H9 (cell line): ENCODE measurements around the gene RBFOX2. TPM values are rescaled to one million over a fixed set of nuclear protein-coding genes. Genes with fewer than 3 reads are reported as not detected.

Experiments used
- DNase-seq: peaks from one replicate; pipeline ENCODE4 v3.0.0-alpha.2; 2017
- H2AFZ ChIP-seq: one replicate; pipeline ENCODE4 v1.6.1; 2013; ENCODE audit warnings: mild to moderate bottlenecking, low read length, control low read depth, moderate library complexity
- H2AK5ac ChIP-seq: 2 replicates; pipeline ENCODE4 v1.6.1; 2013; ENCODE audit warnings: low read length, control low read depth, mixed read lengths; ENCODE audit not compliant: insufficient read length
- H2BK120ac ChIP-seq: one replicate; pipeline ENCODE4 v1.6.1; 2013; ENCODE audit warnings: low read depth, mild to moderate bottlenecking, low read length, control low read depth, inconsistent platforms; ENCODE audit not compliant: poor library complexity, severe bottlenecking
- H2BK12ac ChIP-seq: 2 replicates; pipeline ENCODE4 v1.6.1; 2013; ENCODE audit warnings: low read length, control low read depth, mixed read lengths, low read depth; ENCODE audit not compliant: insufficient read length
- H2BK15ac ChIP-seq: 2 replicates; pipeline ENCODE4 v1.6.1; 2013; ENCODE audit warnings: low read depth, low read length, control low read depth
- H2BK20ac ChIP-seq: one replicate; pipeline ENCODE4 v1.6.1; 2013; ENCODE audit warnings: low read depth, mild to moderate bottlenecking, low read length, control low read depth, inconsistent platforms; ENCODE audit not compliant: poor library complexity, severe bottlenecking
- H2BK5ac ChIP-seq: 2 replicates; pipeline ENCODE4 v1.6.1; 2013; ENCODE audit warnings: low read length, control low read depth, mixed read lengths; ENCODE audit not compliant: insufficient read length
- H3K14ac ChIP-seq: 2 replicates; pipeline ENCODE4 v1.6.1; 2013; ENCODE audit warnings: low read length, control low read depth; ENCODE audit not compliant: insufficient read depth
- H3K18ac ChIP-seq: 2 replicates; pipeline ENCODE4 v1.6.1; 2013; ENCODE audit warnings: low read depth, mild to moderate bottlenecking, mixed read lengths, low read length, control low read depth; ENCODE audit not compliant: insufficient read length
- H3K23ac ChIP-seq: 2 replicates; pipeline ENCODE4 v1.6.1; 2013; ENCODE audit warnings: low read length, control low read depth, mixed read lengths, low read depth; ENCODE audit not compliant: insufficient read length
- H3K23me2 ChIP-seq: 2 replicates; pipeline ENCODE4 v1.6.1; 2013; ENCODE audit warnings: low read depth, mild to moderate bottlenecking, mixed read lengths, low read length, control low read depth; ENCODE audit not compliant: insufficient read length, poor library complexity, severe bottlenecking
- H3K27ac ChIP-seq: 2 replicates; pipeline ENCODE4 v1.5.1; 2013; ENCODE audit warnings: low read length, control low read depth, mixed read lengths, low read depth; ENCODE audit not compliant: insufficient read length
- H3K27me3 ChIP-seq: 2 replicates; pipeline ENCODE4 v1.6.1; 2013; ENCODE audit warnings: low read length, control low read depth, inconsistent platforms; ENCODE audit not compliant: insufficient read depth
- H3K4ac ChIP-seq: 2 replicates; pipeline ENCODE4 v1.6.1; 2013; ENCODE audit warnings: low read depth, mild to moderate bottlenecking, control low read depth, inconsistent platforms, low read length, moderate library complexity
- H3K4me1 ChIP-seq: 2 replicates; pipeline ENCODE4 v1.6.1; 2013; ENCODE audit warnings: low read length, control low read depth, inconsistent platforms; ENCODE audit not compliant: insufficient read depth
- H3K4me2 ChIP-seq: 2 replicates; pipeline ENCODE4 v1.6.1; 2013; ENCODE audit warnings: low read length, control low read depth, mixed read lengths; ENCODE audit not compliant: insufficient read length, insufficient read depth
- H3K56ac ChIP-seq: 2 replicates; pipeline ENCODE4 v1.6.1; 2013; ENCODE audit warnings: low read depth, mild to moderate bottlenecking, mixed read lengths, low read length, control low read depth; ENCODE audit not compliant: insufficient read length
- H3K79me1 ChIP-seq: 2 replicates; pipeline ENCODE4 v1.6.1; 2013; ENCODE audit warnings: low read depth, mild to moderate bottlenecking, moderate library complexity, low read length, control low read depth, inconsistent platforms; ENCODE audit not compliant: insufficient read depth, poor library complexity, severe bottlenecking
- H3K79me2 ChIP-seq: 2 replicates; pipeline ENCODE4 v1.6.1; 2013; ENCODE audit warnings: low read length, control low read depth, inconsistent platforms; ENCODE audit not compliant: insufficient read depth
- H3K9ac ChIP-seq: 2 replicates; pipeline ENCODE4 v1.6.1; 2013; ENCODE audit warnings: low read length, control low read depth, mixed read lengths; ENCODE audit not compliant: insufficient read length; ENCODE audit errors: extremely low read depth
- H3K9me3 ChIP-seq: one replicate; pipeline ENCODE4 v1.6.1; 2013; ENCODE audit warnings: low read depth, low read length, inconsistent platforms; ENCODE audit not compliant: control insufficient read depth
- H3T11ph ChIP-seq: one replicate; pipeline ENCODE4 v1.6.1; 2013; ENCODE audit warnings: mild to moderate bottlenecking, low read length, control low read depth, inconsistent platforms
- H4K20me1 ChIP-seq: one replicate; pipeline ENCODE4 v1.6.1; 2013; ENCODE audit not compliant: control insufficient read depth, insufficient read length, insufficient read depth
- H4K5ac ChIP-seq: 2 replicates; pipeline ENCODE4 v1.6.1; 2013; ENCODE audit warnings: low read depth, mild to moderate bottlenecking, mixed read lengths, low read length, control low read depth; ENCODE audit not compliant: insufficient read length
- H4K8ac ChIP-seq: replicated peaks from 2 replicates; pipeline ENCODE4 v1.6.1; 2013; ENCODE audit warnings: low read length, control low read depth, mixed read lengths, low read depth; ENCODE audit not compliant: insufficient read length
- H4K91ac ChIP-seq: 2 replicates; pipeline ENCODE4 v1.6.1; 2013; ENCODE audit warnings: low read depth, mild to moderate bottlenecking, moderate library complexity, mixed read lengths, low read length, control low read depth; ENCODE audit not compliant: insufficient read length
- H3K27ac Mint-ChIP-seq, 3 experiments: 2 replicates in 2 of 3; 3 replicates in 1 of 3; pipeline ENCODE4 v1.8.0; 2020 to 2021; ENCODE audit warnings: mixed read lengths in 3 of 3, mild to moderate bottlenecking in 1 of 3, moderate library complexity in 1 of 3
- H3K27me3 Mint-ChIP-seq: 2 replicates; pipeline ENCODE4 v1.8.0; 2021; ENCODE audit warnings: low read depth, mild to moderate bottlenecking, moderate library complexity, mixed read lengths
- H3K36me3 Mint-ChIP-seq, 3 experiments: 2 replicates in 2 of 3; 3 replicates in 1 of 3; pipeline ENCODE4 v1.8.0; 2020 to 2021; ENCODE audit warnings: low read depth in 3 of 3, mixed read lengths in 3 of 3; ENCODE audit not compliant: insufficient read depth in 1 of 3
- H3K4me1 Mint-ChIP-seq, 2 experiments: 2 replicates each; pipeline ENCODE4 v1.8.0; 2020; ENCODE audit warnings: mixed read lengths in 2 of 2
- H3K4me3 Mint-ChIP-seq, 2 experiments: 2 replicates in 1 of 2; 3 replicates in 1 of 2; pipeline ENCODE4 v1.8.0; 2020 to 2021; ENCODE audit warnings: mild to moderate bottlenecking in 2 of 2, mixed read lengths in 2 of 2, moderate library complexity in 1 of 2
- H3K9me3 Mint-ChIP-seq, 2 experiments: 2 replicates in 1 of 2; 3 replicates in 1 of 2; pipeline ENCODE4 v1.8.0; 2020; ENCODE audit warnings: mild to moderate bottlenecking in 2 of 2, mixed read lengths in 2 of 2, moderate library complexity in 1 of 2
- WGBS: extraction: QIAGEN DNeasy Blood & Tissue Kit; methylation state at CpG from one replicate; pipeline ENCODE4 v1.1.7; 2013; ENCODE audit warnings: missing lambda C conversion rate, low lambda C conversion rate, mixed read lengths; ENCODE audit not compliant: insufficient read length; ENCODE audit errors: extremely low coverage; 5-methylcytosine and 5-hydroxymethylcytosine counted together
- total RNA-seq: library from RNA; stranded (reverse); gene quantifications from 2 replicates; pipeline ENCODE4 v1.2.1, GENCODE V29; 2021
- TF ChIP-seq, protein P1 (sequence below): fragments of 200-600 bp; sonication (generic); conservative IDR thresholded peaks from 3 replicates; pipeline ENCODE4 v1.8.0; 2021; ENCODE audit warnings: antibody characterized with exemption, mild to moderate bottlenecking

Gene RBFOX2
- total RNA-seq, 1 experiment from 2014 or later = 84.7 TPM

DNA sequence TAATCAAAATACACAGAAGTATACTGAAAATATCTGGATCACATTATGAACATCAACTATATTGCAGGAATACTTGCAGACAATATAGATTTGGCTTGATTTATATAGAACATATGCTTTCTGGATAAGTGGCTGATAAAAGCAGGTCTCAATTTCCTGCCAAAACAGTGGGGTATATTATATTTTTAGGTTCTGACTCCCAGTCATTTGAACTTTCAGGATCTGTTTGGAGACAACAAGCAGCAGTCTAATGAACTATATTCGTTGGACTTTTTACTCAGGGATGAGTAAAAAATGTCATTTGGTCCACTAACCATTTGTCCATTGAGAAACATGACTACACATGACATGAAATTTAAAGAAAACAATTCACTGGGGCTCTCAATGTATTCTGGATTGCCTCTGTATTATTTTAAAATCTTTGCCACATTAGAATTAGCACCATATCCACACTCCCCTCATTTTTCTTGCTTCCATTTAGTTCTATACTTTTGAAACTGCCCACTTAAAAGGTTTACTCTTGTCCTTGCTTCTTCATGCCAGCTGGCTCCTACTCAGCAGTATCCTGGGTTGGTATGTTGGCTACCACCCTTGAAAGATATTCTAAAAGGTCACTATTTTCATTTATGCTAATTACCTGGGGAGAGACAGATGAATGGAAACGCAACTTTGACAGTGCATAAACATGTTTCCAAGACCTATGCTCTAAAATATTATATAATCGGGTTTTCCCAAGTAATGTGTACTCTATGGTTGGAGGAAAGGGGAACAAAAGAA, 157.9 kb downstream of the RBFOX2 start:
- Histone ChIP-seq H2AFZ (no peak overlapping the region), H2BK5ac (no peak overlapping the region), H2BK12ac (no peak overlapping the region), H3K56ac (no peak overlapping the region), H3K79me1 (peaks cover 4% of the 10 kb centered on the region), H4K8ac (no peak overlapping the region), H4K5ac (no peak overlapping the region), H3K9me3 (no peaks in the 10 kb centered on the region), H4K20me1 (no peaks in the 10 kb centered on the region), H3K23me2 (no peaks in the 10 kb centered on the region), H3K4ac (no peak overlapping the region), H3K27me3 (no peaks in the 10 kb centered on the region), H4K91ac (no peak overlapping the region), H3K27ac (no peak overlapping the region), H3K4me2 (no peak overlapping the region), H2BK15ac (no peak overlapping the region), H3K18ac (no peak overlapping the region), H2AK5ac (no peak overlapping the region), H2BK120ac (no peak overlapping the region), H3K14ac (no peak overlapping the region), H3T11ph (no peak overlapping the region), H3K9ac (no peak overlapping the region), H3K4me1 (no peaks in the 10 kb centered on the region), H3K23ac (no peak overlapping the region), H2BK20ac (no peak overlapping the region), H3K79me2 (no peaks in the 10 kb centered on the region; the same call in 1 of the 2 replicates)
- H3K36me3 Mint-ChIP-seq = no peaks in the 10 kb centered on the region
- TF ChIP-seq, protein P1, sequence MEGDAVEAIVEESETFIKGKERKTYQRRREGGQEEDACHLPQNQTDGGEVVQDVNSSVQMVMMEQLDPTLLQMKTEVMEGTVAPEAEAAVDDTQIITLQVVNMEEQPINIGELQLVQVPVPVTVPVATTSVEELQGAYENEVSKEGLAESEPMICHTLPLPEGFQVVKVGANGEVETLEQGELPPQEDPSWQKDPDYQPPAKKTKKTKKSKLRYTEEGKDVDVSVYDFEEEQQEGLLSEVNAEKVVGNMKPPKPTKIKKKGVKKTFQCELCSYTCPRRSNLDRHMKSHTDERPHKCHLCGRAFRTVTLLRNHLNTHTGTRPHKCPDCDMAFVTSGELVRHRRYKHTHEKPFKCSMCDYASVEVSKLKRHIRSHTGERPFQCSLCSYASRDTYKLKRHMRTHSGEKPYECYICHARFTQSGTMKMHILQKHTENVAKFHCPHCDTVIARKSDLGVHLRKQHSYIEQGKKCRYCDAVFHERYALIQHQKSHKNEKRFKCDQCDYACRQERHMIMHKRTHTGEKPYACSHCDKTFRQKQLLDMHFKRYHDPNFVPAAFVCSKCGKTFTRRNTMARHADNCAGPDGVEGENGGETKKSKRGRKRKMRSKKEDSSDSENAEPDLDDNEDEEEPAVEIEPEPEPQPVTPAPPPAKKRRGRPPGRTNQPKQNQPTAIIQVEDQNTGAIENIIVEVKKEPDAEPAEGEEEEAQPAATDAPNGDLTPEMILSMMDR = no peak
- no peaks in the 10 kb centered on the region; the same call in 1 of the 2 replicates for H3K27me3 Mint-ChIP-seq
- no peak overlapping the region for H3K27ac Mint-ChIP-seq
- no CpG with 5 or more reads among the region's 3 CpGs for WGBS
- no peaks in the 10 kb centered on the region; a peak in 1 of 5 replicates for H3K9me3 Mint-ChIP-seq
- DNase-seq = no peak
- H3K4me1 Mint-ChIP-seq = peaks cover 8 to 13% of the 10 kb centered on the region in 2 experiments
- no peak overlapping the region for H3K4me3 Mint-ChIP-seq
